Uterus (tissue), 2 donors: ENCODE data around the gene STIM2.

Experiments
- CTCF ChIP-seq, 4 experiments: fragments of 200-600 bp in 2 of 4; fragments of 450-650 bp in 2 of 4; sonication (generic) in 2 of 4; IDR thresholded peaks; one replicate each; pipeline ENCODE4 v1.5.1; 2016 to 2019; ENCODE audit warnings: antibody characterized with exemption in 4 of 4, mild to moderate bottlenecking in 2 of 4, moderate library complexity in 1 of 4
- POLR2A ChIP-seq, 2 donors: fragments of 450-650 bp; IDR thresholded peaks; one replicate each; pipeline ENCODE4 v1.6.1; 2016; ENCODE audit warnings: antibody characterized with exemption in 2 of 2, mild to moderate bottlenecking in 1 of 2, moderate library complexity in 1 of 2

- no peak for TF ChIP-seq CTCF (IDR thresholded peaks at IDR 0.05)
- no peak for TF ChIP-seq POLR2A (IDR thresholded peaks at IDR 0.05)
Observed at GRCh38 chr4:26931451-26931850, 70.8 kb downstream of the STIM2 start.
